Measurements from ENCODE around the gene EXOC4.

EXOC4 gene

GRCh38 chr7:133364959-133365690 lies 112.2 kb downstream of the EXOC4 start:
- no peak for DNase-seq

GRCh38 chr7:133365917-133366316 lies 113.0 kb downstream of the EXOC4 start:
- no peak for DNase-seq

GRCh38 chr7:133367561-133367960 lies 114.7 kb downstream of the EXOC4 start:
- no peak for DNase-seq

GRCh38 chr7:133369130-133369529 lies 116.3 kb downstream of the EXOC4 start:
- no peak for DNase-seq

DNA sequence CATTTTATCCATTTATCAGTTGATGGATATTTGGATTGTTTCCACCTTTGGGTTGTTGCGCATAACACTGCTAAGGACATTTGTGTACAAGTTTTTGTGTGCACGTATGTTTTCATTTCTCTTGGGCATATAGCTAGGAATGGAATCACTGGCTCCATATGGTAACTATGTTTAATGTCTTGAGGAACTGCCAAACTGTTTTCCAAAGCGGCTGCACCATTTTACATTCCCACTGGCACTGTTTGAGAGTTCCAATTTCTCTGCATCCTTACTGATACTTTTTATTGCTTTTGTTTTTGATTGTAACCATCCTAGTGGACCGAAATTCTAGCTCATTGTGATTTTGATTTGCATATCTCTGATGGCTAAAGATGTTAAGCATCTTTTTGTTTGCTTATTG lies 118.7 kb downstream of the EXOC4 start:
- no peak for DNase-seq

GRCh38 chr7:133372337-133372736 lies 119.5 kb downstream of the EXOC4 start:
- DNase-seq = no peak

GRCh38 chr7:133376514-133376913 lies 123.6 kb downstream of the EXOC4 start:
- DNase-seq = peak in 2 of 58 donors; percentile 0 to 11

GRCh38 chr7:133381965-133382364 lies 129.1 kb downstream of the EXOC4 start:
- no peak for DNase-seq

DNA sequence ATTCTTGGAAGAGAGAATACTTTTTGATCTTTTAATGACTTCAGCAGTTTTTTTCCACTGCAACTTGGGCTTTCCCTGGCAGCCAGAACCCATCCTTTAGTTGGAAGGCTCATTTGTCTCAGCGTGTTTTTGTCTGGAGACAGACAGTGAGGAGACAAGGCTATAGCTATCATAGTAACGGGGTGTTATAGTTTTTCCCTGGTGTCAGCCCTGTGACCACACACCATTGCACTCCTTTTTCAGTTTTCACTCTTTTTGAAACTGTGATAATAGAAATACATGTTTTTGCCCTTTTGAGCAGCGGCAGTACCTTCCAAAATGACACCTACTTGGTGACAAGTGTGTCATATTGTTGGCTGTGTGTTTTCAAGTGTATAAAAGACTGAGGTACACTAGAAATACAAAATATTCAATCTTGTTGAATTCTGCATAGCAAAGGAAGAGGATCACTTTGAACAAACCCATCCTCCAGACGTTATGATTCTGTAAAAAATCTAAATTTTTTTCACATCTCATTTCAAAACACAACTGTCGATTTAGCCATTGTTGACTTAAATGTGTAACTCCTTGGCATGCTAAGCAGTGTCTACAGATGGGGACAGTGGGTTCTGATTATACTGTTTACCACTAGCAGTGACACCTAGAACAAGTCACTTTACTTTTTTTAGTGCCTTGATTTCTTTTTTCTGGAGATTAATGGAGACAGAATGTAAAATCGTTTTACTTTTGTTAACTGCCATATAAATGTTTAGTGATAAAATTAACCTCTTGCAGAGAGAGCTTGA lies 130.1 kb downstream of the EXOC4 start:
- no peak for DNase-seq

- DNase-seq = no peak
Measured at GRCh38 chr7:133386205-133386604, 133.3 kb downstream of the EXOC4 start.

DNA sequence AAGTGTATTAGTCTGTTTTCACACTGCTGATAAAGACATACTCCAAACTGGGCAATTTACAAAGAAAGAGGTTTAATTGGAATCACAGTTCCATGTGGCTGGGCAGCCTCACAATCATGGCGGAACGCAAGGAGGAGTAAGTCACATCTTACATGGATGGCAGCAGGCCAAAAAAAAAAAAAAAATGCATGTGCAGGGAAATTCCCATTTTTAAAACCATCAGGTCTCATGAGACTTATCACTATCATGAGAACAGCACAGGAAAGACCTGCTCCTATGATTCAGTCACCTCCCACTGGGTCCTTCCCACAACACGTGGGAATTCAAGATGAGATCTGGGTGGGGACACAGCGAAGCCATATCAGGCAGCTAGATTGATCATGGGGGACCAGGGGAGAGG lies 136.8 kb downstream of the EXOC4 start:
- DNase-seq = no peak

- peak in 32 of 58 donors; percentile 1 to 67 (median 26) for DNase-seq
Measured at GRCh38 chr7:133391206-133391605, 138.3 kb downstream of the EXOC4 start.

- no peak for DNase-seq
Measured at GRCh38 chr7:133394369-133394768, 141.5 kb downstream of the EXOC4 start.

DNA sequence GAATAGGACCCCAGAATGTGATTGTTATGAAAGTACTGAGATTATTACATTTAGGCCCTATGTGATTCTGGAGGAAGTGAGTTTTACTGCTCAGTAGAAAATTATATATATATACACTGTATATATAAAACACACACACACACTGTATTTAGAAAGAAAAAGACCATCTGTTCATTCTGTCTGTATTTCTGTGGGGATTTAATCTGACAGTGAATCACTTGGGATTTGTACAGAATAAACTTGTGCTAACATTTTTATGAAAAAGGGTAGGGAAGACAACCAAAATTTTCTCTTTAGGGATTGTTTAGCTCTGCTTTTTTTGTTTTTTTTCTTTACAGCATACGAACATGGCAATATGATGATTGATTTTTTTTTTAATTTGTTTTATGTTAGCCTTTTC lies 142.7 kb downstream of the EXOC4 start:
- DNase-seq = no peak

GRCh38 chr7:133398506-133398905 lies 145.6 kb downstream of the EXOC4 start:
- DNase-seq = no peak

- no peak for DNase-seq
Measured at GRCh38 chr7:133401225-133401624, 148.3 kb downstream of the EXOC4 start.

- no peak for DNase-seq
Measured at GRCh38 chr7:133408212-133408611, 155.3 kb downstream of the EXOC4 start.

DNA sequence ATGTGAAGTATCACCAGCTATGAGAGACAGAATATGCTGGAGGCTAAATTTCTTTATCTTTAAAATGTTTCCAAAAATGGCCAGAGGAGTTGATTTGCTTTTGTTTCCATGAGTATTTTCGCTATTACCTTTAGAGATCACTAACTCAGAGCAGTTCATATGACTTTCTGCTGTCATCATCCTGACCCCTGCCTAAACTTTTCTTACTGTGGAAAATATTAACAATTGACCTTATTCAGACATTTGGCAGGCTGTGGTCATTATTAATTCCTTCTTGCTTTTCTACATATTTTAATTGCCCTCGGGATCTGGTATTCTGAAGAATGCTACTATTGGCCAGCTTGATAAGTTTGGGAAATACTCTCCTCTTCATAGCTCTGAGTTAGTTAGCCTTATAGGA lies 156.5 kb downstream of the EXOC4 start:
- no peak for DNase-seq

- no peak for DNase-seq
Measured at GRCh38 chr7:133409966-133410365, 157.1 kb downstream of the EXOC4 start.

DNA sequence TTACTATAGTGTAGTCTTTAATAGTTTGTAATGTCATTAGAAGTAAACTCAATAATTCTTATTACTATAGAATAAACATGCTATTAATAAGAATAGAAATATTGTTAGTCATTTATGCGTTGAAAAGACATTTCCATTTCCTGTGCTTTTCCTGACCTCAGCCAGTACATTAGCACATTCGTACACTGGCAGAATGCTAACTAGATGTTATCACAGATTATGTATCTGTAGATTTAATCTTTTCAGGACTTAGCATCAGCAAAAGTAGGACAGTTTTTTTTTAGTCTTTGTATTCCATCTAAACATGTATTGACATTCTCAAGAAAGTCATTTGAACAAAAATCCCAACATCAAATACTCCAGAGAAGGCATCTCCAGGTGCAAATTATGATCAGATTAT lies 158.5 kb downstream of the EXOC4 start:
- no peak for DNase-seq

GRCh38 chr7:133412942-133413341 lies 160.1 kb downstream of the EXOC4 start:
- DNase-seq = peak in 1 of 58 donors; percentile 20

- no peak for DNase-seq
Measured at GRCh38 chr7:133419041-133419440, 166.2 kb downstream of the EXOC4 start.

DNA sequence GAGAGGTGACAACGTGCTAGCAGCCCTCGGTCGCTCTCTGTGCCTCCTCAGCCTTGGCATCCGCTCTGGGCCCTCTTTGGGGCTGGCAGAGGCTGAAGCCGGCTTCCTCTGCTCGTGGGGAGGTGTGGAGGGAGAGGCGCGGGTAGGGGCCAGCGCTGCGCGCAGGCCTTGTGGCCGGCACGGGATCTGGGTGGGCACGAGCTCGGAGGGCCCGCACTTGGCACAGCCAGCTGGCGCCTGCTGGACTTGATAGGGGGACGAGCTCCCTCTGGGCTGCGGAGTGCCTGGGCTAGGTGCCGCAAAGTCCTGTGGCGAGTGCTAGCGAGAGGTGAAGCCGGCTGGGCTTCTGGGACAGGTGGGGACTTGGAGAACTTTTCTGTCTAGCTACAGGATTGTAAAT lies 170.7 kb downstream of the EXOC4 start:
- no peak for DNase-seq
